GM18517 (cell line): ENCODE data around the gene PLA2R1.

Experiments
- ATAC-seq: cut with Tn5 transposase; IDR thresholded peaks from one replicate; pipeline ENCODE4 v1.9.1; 2021; ENCODE audit warnings: mild to moderate bottlenecking, moderate library complexity; ENCODE audit not compliant: unreplicated experiment

PLA2R1 gene

DNA sequence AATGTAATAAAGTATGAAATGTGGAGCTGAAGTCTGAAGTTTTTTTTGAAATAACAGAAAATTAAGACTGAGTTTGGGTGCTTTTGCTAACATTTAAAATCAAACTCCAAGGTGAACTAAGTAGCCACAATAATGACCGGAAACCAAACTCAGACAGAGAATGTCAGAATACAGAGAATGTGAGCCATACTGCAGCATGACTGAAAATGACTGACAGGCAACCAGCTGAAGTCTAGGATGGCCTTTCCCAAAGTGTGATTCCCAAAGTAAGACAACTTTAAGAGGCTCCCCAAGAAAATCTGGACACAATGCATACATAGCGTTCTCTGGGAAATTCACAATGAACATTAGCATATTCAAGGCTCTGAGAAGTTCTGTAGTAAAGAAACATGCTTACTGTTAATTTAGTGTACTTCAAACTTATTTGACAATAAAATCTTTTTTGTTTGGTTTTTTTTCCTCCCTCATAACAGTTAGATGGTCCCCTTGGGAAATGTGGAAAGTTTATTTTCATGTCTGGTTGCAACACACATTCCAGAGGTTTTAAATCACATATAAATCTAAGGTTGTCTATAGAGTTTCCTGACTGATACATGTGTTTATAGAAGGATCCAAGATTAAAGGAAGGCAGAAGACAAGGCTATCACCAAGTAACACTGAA lies 28.6 kb downstream of the PLA2R1 start:
- no peak for ATAC-seq

GRCh38 chr2:160029270-160029628 lies 33.2 kb downstream of the PLA2R1 start:
- no peak for ATAC-seq

DNA sequence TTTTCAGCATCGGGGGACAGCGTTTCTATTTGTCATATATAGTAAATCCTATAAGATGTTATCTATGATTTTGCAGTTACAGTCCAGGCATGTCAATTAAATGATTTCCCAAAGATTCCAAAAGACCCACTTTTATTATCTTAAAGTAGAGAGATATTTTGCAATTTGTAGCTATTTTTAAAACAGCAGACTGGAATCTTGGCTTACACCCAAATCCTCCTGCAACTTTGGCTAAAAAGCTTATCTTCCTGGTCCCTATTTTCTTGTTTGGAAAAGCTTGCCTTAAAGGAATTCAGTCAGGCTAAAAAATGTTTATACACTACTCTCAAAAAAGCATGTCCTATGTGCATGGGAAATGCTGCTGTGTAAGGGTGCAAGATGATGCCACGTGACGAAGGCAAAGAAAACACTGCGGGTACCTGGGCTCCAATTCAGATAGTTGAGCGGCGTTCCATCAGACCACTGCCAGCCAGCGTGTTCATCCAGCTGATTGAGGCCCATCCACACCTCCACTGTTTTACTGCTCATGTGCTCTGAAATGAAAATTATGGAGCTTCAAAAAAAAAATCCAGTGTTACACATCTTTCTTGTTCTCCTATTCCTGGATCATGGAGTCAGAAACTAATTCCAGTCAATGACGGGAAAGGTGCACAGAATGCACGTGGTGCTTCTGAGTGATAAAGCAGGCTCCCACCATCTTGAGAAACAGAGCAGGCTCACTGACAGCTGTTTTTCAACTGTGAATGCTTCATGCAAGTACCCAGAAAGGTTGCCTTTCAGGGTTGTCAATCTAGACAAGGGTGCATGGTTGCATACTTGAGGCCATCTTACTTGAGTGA lies 33.8 kb downstream of the PLA2R1 start:
- no peak for ATAC-seq

DNA sequence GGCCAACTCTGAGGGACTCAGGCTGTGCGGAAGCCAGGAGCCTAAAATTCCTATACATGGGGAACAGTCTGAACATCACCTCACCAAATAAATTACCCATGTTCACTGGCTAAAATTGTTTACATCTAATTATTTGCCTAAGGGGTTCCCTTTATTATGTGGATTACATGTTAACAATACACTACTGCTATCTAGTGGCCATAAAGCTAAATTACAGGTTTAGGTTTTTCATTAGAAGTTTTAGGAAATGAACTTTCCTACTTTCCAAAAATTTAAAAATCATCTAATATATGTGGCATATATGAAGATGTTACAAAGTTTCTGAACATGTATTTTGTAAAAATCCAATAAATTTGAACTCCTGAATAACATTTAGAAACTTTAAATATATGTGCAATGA lies 40.3 kb downstream of the PLA2R1 start:
- ATAC-seq = no peak

DNA sequence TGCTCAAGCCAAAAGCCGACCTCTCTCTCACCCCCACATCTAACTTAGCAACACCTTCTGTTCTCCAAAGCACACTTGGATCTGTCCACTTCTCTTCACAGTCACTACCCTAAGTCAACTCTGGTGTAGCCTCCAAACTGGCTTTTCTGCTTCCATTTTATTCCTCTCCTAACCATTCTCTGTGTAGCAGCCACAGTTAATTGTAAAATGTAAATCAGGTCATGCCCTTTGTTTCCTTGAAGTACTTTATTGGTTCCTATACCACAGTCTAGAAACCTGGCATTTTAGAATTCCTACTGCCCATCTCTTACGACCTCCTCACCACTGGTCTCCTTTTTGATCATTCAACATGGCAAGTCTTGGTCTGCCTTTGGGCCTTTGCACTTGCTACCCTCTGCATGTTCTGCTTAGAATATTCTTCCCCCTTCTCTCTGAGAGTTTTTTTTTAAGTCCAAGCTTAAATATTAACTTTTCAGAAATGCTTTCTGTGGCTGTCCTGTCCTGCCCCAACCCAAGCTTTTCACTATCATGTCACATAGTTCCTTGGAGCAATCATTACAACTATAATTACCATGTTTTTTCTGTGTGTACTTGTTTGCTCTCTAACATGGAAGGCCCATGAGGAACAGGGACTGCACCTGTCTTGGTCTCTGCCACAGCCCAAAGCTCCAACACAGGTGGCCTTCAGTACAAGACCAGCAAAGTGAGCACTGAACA lies 42.9 kb downstream of the PLA2R1 start:
- ATAC-seq = no peak

DNA sequence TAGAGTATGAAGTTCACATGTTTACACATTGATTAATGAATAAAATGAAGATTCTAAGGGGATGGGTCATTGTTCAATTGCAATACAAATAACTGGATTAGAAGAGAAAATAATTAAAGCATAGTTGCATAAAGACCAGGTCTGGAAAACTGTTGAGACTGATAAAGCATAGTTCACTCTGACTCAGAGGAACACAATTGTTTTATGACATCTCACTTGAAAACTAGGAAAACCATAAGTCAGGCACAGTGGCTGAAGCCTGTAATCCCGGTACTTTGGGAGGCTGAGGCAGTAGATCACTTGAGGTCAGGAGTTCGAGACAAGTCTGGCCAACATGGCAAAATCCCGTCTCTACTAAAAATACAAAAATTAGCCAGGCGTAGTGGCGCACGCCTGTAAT lies 46.7 kb downstream of the PLA2R1 start:
- no peak for ATAC-seq

GRCh38 chr2:160014227-160014626 lies 48.2 kb downstream of the PLA2R1 start:
- ATAC-seq = no peak

DNA sequence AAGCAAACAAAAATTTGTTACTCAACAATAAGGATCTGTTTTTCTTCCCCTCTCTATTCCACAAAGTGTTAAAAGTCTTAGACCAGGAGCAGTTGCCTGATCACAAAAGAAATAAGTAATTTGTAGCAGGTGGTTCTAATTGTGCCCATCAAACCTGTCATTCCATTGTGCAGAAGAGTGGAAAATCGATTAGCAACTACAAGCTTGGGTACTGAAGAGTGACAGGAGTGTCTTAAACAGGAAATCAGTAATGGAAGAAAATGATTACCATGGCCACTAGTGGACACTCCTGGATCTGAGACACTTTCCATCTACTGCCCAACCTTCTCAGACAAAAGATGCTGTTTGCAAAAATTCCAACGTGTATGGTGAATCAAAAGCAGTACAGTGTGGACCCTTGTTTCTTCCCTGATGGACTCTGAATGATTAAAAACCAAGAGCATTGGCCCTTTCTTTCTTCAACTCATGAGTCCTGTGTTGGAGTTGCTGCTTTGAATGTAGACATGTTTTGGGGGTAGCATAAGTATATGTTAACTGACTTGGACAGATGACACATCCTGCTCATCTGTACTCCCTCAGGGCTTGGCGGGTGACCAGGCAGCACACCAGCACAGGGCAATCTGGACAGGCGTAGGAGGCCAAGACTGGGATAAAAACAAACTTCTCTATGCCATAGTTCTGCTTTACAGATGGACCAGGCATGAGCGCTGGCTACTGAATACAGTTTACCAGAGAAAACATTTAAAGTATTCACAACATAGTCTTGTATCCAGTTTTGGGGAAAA lies 51.9 kb downstream of the PLA2R1 start:
- ATAC-seq = no peak

- ATAC-seq = no peak
Measured at GRCh38 chr2:160007111-160007510, 55.3 kb downstream of the PLA2R1 start.

DNA sequence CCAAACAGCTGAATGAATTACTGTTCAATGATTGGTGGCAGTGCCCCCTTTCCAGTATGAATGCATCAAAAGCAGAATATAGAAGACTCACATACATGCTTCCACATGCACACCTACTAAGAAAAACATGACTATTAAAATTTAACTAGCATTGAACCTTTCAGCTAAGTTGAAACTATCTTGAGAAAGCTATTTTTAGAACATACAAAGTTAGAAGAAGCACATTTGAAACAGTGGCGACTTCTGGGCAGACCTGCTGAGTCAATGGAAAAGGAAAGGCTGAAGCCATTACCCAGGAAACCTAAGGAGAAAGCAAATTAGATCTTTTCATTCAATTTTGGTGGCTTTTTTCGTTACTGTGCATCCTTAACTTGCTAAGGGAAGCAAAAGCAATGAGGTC lies 55.9 kb downstream of the PLA2R1 start:
- ATAC-seq = peak; percentile 55

DNA sequence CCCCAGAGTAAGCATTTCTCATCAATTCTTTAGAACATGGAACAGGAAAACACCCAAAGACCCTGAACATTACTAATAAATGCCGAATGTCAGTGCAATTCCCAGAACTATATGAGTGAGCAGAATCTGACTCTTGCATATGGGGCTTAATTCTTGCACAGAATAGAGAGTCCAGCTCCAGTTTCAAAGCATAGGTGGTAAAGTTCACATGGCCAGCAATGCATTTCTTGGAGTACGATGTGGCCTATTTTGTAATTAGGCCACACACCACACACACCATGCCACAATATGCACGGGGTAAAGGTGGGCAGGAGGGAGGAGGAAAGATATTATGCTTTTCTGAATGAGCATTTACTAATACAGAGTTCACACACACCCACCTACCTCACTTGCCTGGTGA lies 56.5 kb downstream of the PLA2R1 start:
- peak; percentile 12 for ATAC-seq

DNA sequence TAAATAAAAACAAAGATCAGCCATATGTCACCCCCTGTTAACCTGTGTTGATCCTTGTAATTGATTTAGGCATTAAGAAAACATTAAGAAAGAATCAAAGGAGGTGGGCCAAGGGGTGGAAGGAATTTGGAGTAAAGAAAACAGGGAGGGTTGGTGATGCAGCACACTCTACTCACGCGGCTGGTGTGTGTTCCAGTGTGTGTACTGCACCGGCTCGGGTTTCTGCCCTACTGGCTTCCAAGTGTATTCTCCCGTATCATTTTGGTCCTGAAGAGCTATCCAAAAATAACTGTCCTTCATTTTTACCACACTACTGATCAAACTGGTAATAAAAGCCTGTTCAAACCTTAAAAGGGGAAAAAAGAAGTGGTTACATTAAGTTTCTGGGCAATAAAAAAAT lies 56.9 kb downstream of the PLA2R1 start:
- ATAC-seq = no peak

- ATAC-seq = no peak
Measured at GRCh38 chr2:159998961-159999360, 63.5 kb downstream of the PLA2R1 start.

DNA sequence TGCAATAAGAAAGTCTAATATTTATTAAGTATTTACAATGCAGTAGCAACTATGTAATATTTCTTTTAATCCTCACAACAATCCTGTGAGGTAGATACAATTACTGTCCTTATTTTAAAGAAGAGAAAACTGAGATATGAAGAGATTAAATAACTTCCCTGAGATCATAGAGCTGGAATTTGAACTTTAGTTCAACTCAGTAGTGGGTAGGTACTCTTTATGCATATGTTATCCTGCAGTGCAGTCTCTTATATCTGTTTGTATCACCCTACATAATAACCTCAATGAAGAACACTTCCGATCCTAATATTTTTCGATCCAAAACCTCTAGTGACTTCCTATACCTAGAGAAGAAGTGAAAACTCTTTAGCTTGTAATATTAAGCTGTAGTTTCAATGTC lies 64.2 kb downstream of the PLA2R1 start:
- no peak for ATAC-seq

GRCh38 chr2:159996792-159997546 lies 65.4 kb downstream of the PLA2R1 start:
- no peak for ATAC-seq

DNA sequence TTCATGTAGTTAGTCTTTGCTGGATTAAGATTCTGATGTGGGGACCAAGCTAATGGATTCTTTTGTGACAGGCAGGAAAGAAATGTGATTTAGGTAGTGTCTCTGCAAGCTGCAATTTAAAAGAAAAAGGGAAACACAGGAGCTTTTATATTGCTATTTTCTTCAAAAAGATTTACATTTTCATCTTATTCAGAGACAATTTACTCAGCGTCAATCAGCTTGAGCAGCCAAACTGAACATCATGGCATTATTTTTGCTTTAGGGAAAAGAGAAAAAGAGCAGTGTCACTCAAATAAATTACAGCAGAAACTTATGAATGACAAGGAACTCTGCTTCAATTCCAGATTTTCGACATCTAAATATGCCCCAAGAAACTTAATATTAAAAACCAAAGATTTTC lies 67.4 kb downstream of the PLA2R1 start:
- no peak for ATAC-seq

DNA sequence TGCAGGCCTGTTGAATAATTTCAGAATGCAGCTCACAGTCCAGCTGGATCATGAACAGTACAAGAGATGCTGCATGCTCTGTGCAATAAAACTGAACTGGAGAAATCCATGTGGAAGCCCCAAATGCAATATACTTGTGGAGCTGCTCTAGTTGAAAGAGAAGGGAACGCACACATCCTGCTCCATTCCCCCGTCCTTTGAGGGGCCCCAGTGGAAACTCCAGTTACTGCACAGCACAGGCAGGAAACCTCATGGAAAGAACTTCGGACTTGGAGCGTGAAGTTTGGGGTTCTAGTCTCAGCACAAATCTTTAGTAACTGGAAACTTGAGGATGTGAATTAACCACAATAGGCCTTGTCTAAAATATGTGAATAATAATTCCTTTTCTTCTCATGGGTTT lies 73.2 kb downstream of the PLA2R1 start:
- no peak for ATAC-seq

DNA sequence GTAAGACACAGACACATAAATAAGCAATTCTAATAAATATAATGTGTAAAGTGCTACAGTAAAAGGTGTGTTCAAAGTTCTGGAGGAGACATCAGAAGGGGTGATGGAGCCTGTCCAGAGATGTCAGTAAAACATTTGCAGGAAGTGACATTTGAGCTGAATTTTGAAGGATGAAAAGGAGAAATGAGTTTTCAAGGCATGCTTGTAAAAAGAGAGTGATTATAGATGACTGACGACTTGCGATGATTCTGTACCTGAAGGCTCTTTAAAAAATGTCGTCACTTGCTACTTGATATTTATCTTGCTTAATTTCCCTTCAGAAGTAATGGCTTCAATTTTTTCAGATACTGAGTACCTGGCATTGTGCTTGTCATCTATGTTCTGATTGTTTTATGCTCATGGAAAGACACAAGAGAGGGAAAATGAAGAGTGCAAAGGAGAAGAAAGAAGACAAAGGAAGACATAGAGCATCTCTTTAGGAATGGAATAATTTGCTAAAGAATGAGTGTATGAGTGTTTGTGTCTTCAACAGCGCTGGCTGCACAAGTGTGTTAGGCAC lies 73.9 kb downstream of the PLA2R1 start:
- no peak for ATAC-seq

GRCh38 chr2:159987181-159987580 lies 75.2 kb downstream of the PLA2R1 start:
- no peak for ATAC-seq

GRCh38 chr2:159985656-159986055 lies 76.8 kb downstream of the PLA2R1 start:
- no peak for ATAC-seq
